Measurements from ENCODE around the gene HOXD10.

The HOXD10 gene

DNA sequence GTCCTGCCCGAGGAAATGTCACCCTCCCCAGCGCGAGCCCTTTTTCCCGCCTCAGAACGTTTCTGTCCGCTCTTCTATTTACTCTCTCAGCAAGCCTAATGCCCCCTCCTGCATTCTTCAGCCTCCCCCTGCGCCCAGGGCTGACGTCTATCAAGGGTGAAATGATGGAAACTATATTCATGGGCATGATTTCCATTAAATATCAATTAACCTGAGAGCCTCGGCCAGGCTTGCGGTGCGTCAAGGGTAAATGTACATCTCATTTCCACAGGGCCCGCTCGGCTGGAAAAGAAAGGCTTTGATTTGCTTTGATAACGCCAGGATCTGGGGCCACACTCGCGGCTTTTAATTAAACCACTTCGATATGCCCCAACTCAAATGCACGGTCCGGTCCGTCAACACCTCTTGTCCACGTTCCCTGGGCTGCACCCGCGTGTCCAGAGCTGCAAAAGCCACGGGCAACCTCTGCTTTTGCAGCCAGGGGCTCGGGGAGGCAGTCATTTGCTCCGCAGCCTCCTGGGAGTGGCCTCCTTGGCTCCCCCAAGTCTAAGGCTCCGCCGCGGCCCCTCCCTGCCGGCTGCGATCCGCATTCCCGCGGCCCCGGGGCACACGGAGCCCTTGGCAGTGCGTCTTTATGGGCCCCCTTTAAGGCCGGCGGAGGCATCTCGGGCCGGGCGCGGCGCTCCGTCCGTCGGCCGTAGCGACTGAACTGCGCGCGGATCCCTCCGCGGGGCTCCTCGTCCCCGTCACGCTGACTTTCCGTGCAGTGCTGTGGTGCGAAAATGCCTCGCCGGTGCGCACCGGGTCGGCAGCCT, 12.6 kb downstream of the HOXD10 start, which contains the start of gene HOXD8:
Gene HOXD8, plus strand, starts transcription at position 724 of the 815 bp plus-strand sequence. CDS start 662 bp downstream, outside the sequence.
- Histone ChIP-seq H3K27ac (ENCODE audit: low read depth, low read length) (peak within 1 kb of the TSS; percentile 79), H3K4me1 (ENCODE audit: control insufficient read depth in 5 of 5, insufficient read depth in 5 of 5, low read length in 5 of 5) (peaks cover 0 to 46% (median 40%) of the 10 kb centered on the region in 5 donors), H3K4me3 (ENCODE audit: low read depth in 1 of 5, low read length in 5 of 5) (peak within 1 kb of the TSS; percentile 63 to 83 (median 73)), H3K9ac (ENCODE audit: low read length in 5 of 5) (peak within 1 kb of the TSS in 4 of 5 donors; percentile 40 to 62 (median 56)), H3K27me3 (ENCODE audit: control insufficient read depth in 5 of 5, insufficient read depth in 4 of 5, low read length in 5 of 5) (peaks cover 0 to 41% (median 8%) of the 10 kb centered on the region in 5 donors), H3K36me3 (ENCODE audit: control insufficient read depth in 5 of 5, insufficient read depth in 5 of 5, low read length in 5 of 5) (no peaks in the 10 kb centered on the region), H3K9me3 (ENCODE audit: control insufficient read depth in 5 of 5, low read length in 5 of 5) (no peaks in the 10 kb centered on the region)

DNA sequence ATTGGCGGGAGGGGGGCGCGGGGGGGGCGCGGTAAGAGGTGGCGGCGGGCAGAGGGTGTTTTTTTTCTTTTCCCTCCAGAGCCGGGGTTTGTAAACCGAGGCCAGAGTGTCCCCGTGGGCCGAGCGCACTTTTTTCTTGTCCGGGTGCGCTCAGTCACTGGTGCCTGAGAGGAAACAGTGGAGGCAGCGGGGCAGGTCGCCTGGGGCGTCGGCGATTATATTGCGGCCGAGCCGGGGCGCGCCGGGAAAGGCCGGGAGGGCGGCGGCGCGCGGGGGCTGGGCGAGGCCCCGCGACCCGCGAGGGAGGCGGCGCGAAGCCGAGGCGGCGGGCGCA, 13.2 kb downstream of the HOXD10 start:
- Histone ChIP-seq H3K4me1 (ENCODE audit: control insufficient read depth in 5 of 5, insufficient read depth in 5 of 5, low read length in 5 of 5) (peaks cover 0 to 49% (median 40%) of the 10 kb centered on the region in 5 donors), H3K9ac (ENCODE audit: low read length in 5 of 5) (peak overlapping the region in 1 of 5 donors; percentile 62), H3K27ac (ENCODE audit: low read depth, low read length) (peak overlapping the region; percentile 62), H3K9me3 (ENCODE audit: control insufficient read depth in 5 of 5, low read length in 5 of 5) (no peaks in the 10 kb centered on the region), H3K36me3 (ENCODE audit: control insufficient read depth in 5 of 5, insufficient read depth in 5 of 5, low read length in 5 of 5) (no peaks in the 10 kb centered on the region), H3K4me3 (ENCODE audit: low read depth in 1 of 5, low read length in 5 of 5) (peak overlapping the region in 4 of 5 donors; percentile 41 to 83 (median 71)), H3K27me3 (ENCODE audit: control insufficient read depth in 5 of 5, insufficient read depth in 4 of 5, low read length in 5 of 5) (peaks cover 0 to 39% (median 7%) of the 10 kb centered on the region in 5 donors)

DNA sequence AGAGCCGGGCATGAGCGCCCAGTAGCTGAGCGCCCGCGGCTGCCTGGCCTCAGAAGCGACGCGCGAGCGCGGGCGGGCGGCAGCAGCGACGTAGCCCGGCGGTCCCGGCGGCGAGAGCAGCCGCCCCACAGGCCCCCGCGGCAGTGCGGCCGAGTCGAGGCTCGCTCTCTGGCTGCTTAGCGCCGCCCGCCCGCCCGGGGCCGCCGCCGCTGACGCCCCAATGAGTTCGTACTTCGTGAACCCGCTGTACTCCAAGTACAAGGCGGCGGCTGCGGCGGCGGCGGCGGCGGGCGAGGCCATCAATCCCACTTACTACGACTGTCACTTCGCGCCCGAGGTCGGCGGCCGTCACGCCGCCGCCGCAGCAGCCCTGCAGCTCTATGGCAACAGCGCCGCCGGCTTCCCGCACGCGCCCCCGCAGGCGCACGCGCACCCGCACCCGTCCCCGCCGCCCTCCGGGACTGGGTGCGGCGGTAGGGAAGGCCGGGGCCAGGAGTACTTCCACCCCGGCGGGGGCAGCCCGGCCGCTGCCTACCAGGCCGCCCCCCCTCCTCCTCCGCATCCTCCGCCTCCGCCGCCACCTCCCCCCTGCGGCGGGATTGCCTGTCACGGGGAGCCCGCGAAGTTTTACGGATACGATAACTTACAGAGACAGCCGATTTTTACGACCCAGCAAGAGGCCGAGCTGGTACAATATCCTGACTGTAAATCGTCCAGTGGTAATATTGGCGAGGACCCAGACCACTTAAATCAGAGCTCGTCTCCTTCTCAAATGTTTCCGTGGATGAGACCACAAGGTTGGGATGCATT, 13.8 kb downstream of the HOXD10 start:
- peak overlapping the region; percentile 57 to 83 (median 73) for H3K4me3 ChIP-seq (ENCODE audit: low read depth in 1 of 5, low read length in 5 of 5)
- H3K27ac ChIP-seq (ENCODE audit: low read depth, low read length), result peak overlapping the region; percentile 79
- peaks cover 1 to 54% (median 44%) of the 10 kb centered on the region in 5 donors for H3K4me1 ChIP-seq (ENCODE audit: control insufficient read depth in 5 of 5, insufficient read depth in 5 of 5, low read length in 5 of 5)
- H3K27me3 ChIP-seq (ENCODE audit: control insufficient read depth in 5 of 5, insufficient read depth in 4 of 5, low read length in 5 of 5), result peaks cover 0 to 36% (median 2%) of the 10 kb centered on the region in 5 donors
- no peaks in the 10 kb centered on the region for H3K36me3 ChIP-seq (ENCODE audit: control insufficient read depth in 5 of 5, insufficient read depth in 5 of 5, low read length in 5 of 5)
- peak overlapping the region; percentile 40 to 79 (median 62) for H3K9ac ChIP-seq (ENCODE audit: low read length in 5 of 5)
- no peaks in the 10 kb centered on the region for H3K9me3 ChIP-seq (ENCODE audit: control insufficient read depth in 5 of 5, low read length in 5 of 5)

DNA sequence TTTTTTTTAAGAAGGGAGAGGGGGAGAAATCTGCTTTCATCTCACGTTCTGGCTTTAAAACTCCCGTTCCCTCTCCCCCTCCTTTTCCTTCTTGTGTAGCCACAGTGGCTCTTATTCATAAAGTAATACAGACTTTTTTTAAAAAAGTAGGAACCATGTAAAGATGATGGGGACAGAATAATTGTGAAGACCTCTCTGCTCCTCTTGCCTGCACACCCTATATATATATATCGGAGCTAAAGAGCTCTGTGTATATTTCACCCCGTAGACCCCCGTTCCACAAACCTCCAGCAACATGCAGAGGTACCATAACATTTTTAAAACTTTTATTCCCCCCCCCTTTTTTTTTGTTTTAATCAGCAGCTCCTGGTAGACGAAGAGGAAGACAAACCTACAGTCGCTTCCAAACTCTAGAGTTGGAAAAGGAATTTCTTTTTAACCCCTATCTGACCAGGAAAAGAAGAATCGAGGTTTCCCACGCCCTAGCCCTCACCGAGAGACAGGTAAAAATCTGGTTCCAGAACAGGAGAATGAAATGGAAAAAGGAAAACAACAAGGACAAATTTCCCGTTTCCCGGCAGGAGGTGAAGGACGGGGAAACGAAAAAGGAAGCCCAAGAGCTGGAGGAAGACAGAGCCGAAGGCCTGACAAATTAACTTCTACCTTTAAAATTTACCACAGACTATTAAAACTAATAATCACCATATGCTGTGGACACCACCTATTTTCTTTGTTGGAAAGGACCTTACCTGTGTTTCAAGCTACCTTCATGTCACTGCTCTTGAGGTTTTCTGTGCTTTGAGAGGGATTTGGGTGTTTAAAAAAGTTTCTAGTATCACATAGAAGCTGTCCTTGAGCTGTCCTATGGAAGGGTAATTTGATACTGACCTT, 14.6 kb downstream of the HOXD10 start:
- Histone ChIP-seq H3K36me3 (ENCODE audit: control insufficient read depth in 5 of 5, insufficient read depth in 5 of 5, low read length in 5 of 5) (no peaks in the 10 kb centered on the region), H3K27ac (ENCODE audit: low read depth, low read length) (peak overlapping the region; percentile 79), H3K9me3 (ENCODE audit: control insufficient read depth in 5 of 5, low read length in 5 of 5) (no peaks in the 10 kb centered on the region), H3K4me3 (ENCODE audit: low read depth in 1 of 5, low read length in 5 of 5) (peak overlapping the region; percentile 57 to 83 (median 73)), H3K4me1 (ENCODE audit: control insufficient read depth in 5 of 5, insufficient read depth in 5 of 5, low read length in 5 of 5) (peaks cover 1 to 59% (median 52%) of the 10 kb centered on the region in 5 donors), H3K27me3 (ENCODE audit: control insufficient read depth in 5 of 5, insufficient read depth in 4 of 5, low read length in 5 of 5) (peaks cover 0 to 41% (median 2%) of the 10 kb centered on the region in 5 donors), H3K9ac (ENCODE audit: low read length in 5 of 5) (peak overlapping the region; percentile 40 to 79 (median 66))

DNA sequence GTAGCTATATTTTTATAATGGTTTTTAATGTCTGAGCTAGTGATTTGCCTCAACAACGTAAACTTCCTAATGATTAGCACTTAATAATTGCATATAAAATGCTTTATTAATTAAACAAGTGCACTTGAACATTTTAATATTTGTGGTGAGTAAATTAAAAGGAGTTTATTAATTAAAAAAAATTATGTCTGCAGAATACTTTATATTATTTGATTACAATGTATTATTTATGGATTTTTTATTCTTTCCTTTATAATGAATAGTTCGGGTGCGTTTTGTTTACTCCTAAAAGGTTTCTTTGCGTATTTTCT, 15.2 kb downstream of the HOXD10 start:
- Histone ChIP-seq H3K4me3 (ENCODE audit: low read depth in 1 of 5, low read length in 5 of 5) (peak overlapping the region; percentile 59 to 83 (median 73)), H3K9ac (ENCODE audit: low read length in 5 of 5) (peak overlapping the region; percentile 11 to 79 (median 58)), H3K27me3 (ENCODE audit: control insufficient read depth in 5 of 5, insufficient read depth in 4 of 5, low read length in 5 of 5) (peaks cover 0 to 41% (median 2%) of the 10 kb centered on the region in 5 donors), H3K4me1 (ENCODE audit: control insufficient read depth in 5 of 5, insufficient read depth in 5 of 5, low read length in 5 of 5) (peaks cover 1 to 62% (median 56%) of the 10 kb centered on the region in 5 donors), H3K36me3 (ENCODE audit: control insufficient read depth in 5 of 5, insufficient read depth in 5 of 5, low read length in 5 of 5) (no peaks in the 10 kb centered on the region), H3K27ac (ENCODE audit: low read depth, low read length) (peak overlapping the region; percentile 79), H3K9me3 (ENCODE audit: control insufficient read depth in 5 of 5, low read length in 5 of 5) (no peaks in the 10 kb centered on the region)

DNA sequence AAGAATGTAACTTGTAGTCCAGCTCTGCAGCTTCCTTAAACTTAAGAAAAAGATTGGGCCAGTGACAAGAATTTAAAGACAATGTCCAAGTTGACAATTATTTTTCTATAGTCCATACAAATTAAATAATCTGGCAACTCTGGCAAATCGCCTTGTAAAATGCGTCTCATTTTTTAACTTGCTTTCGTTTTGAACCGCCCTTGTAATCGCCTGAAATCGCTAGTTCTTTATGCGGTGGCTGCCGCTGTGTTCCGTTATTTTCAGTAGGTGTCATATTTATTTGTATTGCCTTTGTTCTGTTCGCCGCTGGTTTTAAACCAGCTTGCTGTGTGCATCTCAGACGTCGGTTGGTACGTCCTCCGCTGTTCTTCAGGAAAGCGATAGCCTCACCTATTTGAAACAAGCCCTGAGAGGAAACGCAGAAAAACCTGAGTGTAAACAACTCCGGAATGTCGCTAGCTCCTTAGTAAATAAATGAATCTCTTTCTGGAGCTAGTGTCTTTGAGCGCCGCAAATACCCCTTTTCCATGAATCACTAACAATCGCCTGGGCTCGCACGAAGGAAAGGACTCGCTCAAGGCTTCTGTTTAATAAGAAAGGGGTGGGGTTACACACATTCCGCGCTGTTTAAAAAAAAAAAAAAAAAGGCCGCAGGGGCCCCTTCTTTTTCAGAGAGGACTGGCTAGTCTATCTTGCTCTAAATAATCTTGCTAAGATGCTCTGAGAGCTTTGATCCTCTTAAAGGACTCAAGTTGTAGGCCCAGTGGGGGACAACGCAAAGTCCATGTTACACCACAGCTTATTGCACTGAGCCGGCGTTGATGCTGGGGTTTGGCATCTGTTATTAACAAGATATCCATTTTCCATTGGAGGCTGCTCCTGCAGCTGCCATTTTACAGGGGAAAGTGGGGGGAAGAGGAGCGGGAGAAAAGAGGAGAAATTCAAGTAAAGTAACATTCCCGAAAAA, 15.9 kb downstream of the HOXD10 start:
- no peaks in the 10 kb centered on the region for H3K36me3 ChIP-seq (ENCODE audit: control insufficient read depth in 5 of 5, insufficient read depth in 5 of 5, low read length in 5 of 5)
- peaks cover 0 to 41% (median 5%) of the 10 kb centered on the region in 5 donors for H3K27me3 ChIP-seq (ENCODE audit: control insufficient read depth in 5 of 5, insufficient read depth in 4 of 5, low read length in 5 of 5)
- peaks cover 1 to 65% (median 56%) of the 10 kb centered on the region in 5 donors for H3K4me1 ChIP-seq (ENCODE audit: control insufficient read depth in 5 of 5, insufficient read depth in 5 of 5, low read length in 5 of 5)
- H3K4me3 ChIP-seq (ENCODE audit: low read depth in 1 of 5, low read length in 5 of 5), result peak overlapping the region; percentile 59 to 83 (median 73)
- no peaks in the 10 kb centered on the region for H3K9me3 ChIP-seq (ENCODE audit: control insufficient read depth in 5 of 5, low read length in 5 of 5)
- H3K27ac ChIP-seq (ENCODE audit: low read depth, low read length), result peak overlapping the region; percentile 70
- H3K9ac ChIP-seq (ENCODE audit: low read length in 5 of 5), result peak overlapping the region; percentile 6 to 65 (median 58)

DNA sequence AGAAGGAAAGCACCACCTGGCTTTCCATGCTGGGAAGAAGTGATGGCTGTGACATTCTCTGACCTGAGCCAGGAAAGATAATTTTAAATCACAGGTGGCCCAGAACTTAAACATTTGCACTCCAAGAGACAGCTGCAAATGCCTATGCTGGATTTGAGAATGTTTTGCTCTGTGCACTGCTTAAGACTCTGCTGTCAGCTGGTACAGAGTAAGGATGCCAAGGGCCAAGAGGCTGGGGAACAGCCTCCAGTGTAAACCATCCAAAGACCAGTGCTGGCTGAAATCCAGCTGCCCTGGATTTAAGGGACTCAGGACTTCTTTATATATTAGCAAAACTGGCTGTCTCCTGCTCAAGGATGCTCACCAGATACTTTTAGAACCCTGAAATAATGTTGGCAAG, 16.8 kb downstream of the HOXD10 start:
- Histone ChIP-seq H3K27me3 (ENCODE audit: control insufficient read depth in 5 of 5, insufficient read depth in 4 of 5, low read length in 5 of 5) (peaks cover 0 to 41% (median 5%) of the 10 kb centered on the region in 5 donors), H3K4me1 (ENCODE audit: control insufficient read depth in 5 of 5, insufficient read depth in 5 of 5, low read length in 5 of 5) (peaks cover 1 to 65% (median 57%) of the 10 kb centered on the region in 5 donors), H3K4me3 (ENCODE audit: low read depth in 1 of 5, low read length in 5 of 5) (no peak overlapping the region), H3K9ac (ENCODE audit: low read length in 5 of 5) (no peak overlapping the region), H3K27ac (ENCODE audit: low read depth, low read length) (no peak overlapping the region), H3K9me3 (ENCODE audit: control insufficient read depth in 5 of 5, low read length in 5 of 5) (no peaks in the 10 kb centered on the region), H3K36me3 (ENCODE audit: control insufficient read depth in 5 of 5, insufficient read depth in 5 of 5, low read length in 5 of 5) (no peaks in the 10 kb centered on the region)

DNA sequence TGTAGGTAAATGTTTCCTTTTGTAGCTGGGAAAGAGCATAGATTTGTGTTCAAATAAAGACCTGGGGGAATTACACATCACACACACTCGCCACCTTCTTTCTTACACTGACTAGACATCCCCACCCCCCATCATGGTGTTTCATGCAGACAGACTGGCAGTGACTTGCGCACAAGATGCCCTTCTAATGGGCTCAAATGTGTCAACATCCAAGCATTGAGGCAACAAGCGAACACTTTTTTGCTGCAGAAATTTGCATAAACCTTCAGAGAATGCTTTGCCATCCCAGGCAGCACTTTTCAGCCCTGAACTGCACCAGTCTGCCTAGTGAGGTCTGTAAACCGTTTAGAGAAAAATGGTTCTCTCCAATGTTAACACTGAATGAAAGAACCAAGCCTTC, 17.5 kb downstream of the HOXD10 start:
- Histone ChIP-seq H3K9me3 (ENCODE audit: control insufficient read depth in 5 of 5, low read length in 5 of 5) (no peaks in the 10 kb centered on the region), H3K27ac (ENCODE audit: low read depth, low read length) (peak overlapping the region; percentile 91), H3K4me3 (ENCODE audit: low read depth in 1 of 5, low read length in 5 of 5) (no peak overlapping the region), H3K9ac (ENCODE audit: low read length in 5 of 5) (no peak overlapping the region), H3K36me3 (ENCODE audit: control insufficient read depth in 5 of 5, insufficient read depth in 5 of 5, low read length in 5 of 5) (no peaks in the 10 kb centered on the region), H3K27me3 (ENCODE audit: control insufficient read depth in 5 of 5, insufficient read depth in 4 of 5, low read length in 5 of 5) (peaks cover 0 to 42% (median 6%) of the 10 kb centered on the region in 5 donors), H3K4me1 (ENCODE audit: control insufficient read depth in 5 of 5, insufficient read depth in 5 of 5, low read length in 5 of 5) (peaks cover 1 to 65% (median 57%) of the 10 kb centered on the region in 5 donors)
